B cell (primary cell): ENCODE data around the gene CFAP100. TPM values are rescaled to one million over a fixed set of nuclear protein-coding genes. Genes with fewer than 3 reads are reported as not detected.

Experiments used
- ATAC-seq: fragments of 200-7000 bp; cut with Tn5 transposase; one replicate; pipeline ENCODE4 v1.10.0; 2021; ENCODE audit warnings: low read depth, mild to moderate bottlenecking, moderate number of reproducible peaks, moderate library complexity
- CTCF ChIA-PET: fragments of 350-600 bp; sonication (Branson Sonifier 250); formaldehyde crosslinking; loops from one replicate; lab custom pipeline; 2021; ENCODE audit warnings: antibody characterized with exemption, inconsistent platforms; lab: Charles Lee
- POLR2A ChIA-PET: fragments of 350-600 bp; sonication (Branson Sonifier 250); formaldehyde crosslinking; loops from one replicate; lab custom pipeline; 2021; ENCODE audit warnings: antibody characterized with exemption; lab: Charles Lee
- DNase-seq: peaks from one replicate; pipeline ENCODE4 v3.0.0; 2013
- H2AFZ ChIP-seq: 2 replicates; pipeline ENCODE4 v1.6.1; 2012; ENCODE audit warnings: mild to moderate bottlenecking, low read depth, low read length; ENCODE audit not compliant: insufficient read depth, poor library complexity, severe bottlenecking
- H3K27ac ChIP-seq, 2 donors: 1 replicate in 1 of 2; 2 replicates in 1 of 2; pipeline ENCODE4 v1.5.1; 2012 to 2013; ENCODE audit warnings: low read length in 2 of 2, mild to moderate bottlenecking in 2 of 2, moderate library complexity in 1 of 2
- H3K27me3 ChIP-seq, 4 experiments: fragments of 200-600 bp in 1 of 4; sonication (generic) in 1 of 4; replicated peaks in 1 of 4; 1 replicate in 2 of 4; 2 replicates in 2 of 4; pipeline versions ENCODE4 v1.6.1 to v1.7.0; 2013 to 2016; ENCODE audit warnings: low read length in 3 of 4, mild to moderate bottlenecking in 2 of 4, mixed read lengths in 1 of 4, moderate library complexity in 1 of 4; ENCODE audit not compliant: insufficient read depth in 4 of 4, control insufficient read depth in 3 of 4; ENCODE audit errors: control extremely low read depth in 1 of 4
- H3K36me3 ChIP-seq, 2 experiments: replicated peaks in 1 of 2; 1 replicate in 1 of 2; 2 replicates in 1 of 2; pipeline versions ENCODE4 v1.6.1 to v1.7.1; 2013; ENCODE audit warnings: low read length in 1 of 2; ENCODE audit not compliant: insufficient read depth in 2 of 2, control insufficient read depth in 1 of 2; ENCODE audit errors: control extremely low read depth in 1 of 2, extremely low read depth in 1 of 2
- H3K4me1 ChIP-seq, 2 donors: fragments of 200-600 bp in 1 of 2; sonication (generic) in 1 of 2; 1 replicate in 1 of 2; 2 replicates in 1 of 2; pipeline versions ENCODE4 v1.5.1 to v1.6.1; 2013 to 2017; ENCODE audit warnings: low read length in 2 of 2; ENCODE audit not compliant: control insufficient read depth in 2 of 2, insufficient read depth in 2 of 2
- H3K4me2 ChIP-seq: replicated peaks from 2 replicates; pipeline ENCODE3; 2012; ENCODE audit warnings: mild to moderate bottlenecking, low read depth, low read length; ENCODE audit not compliant: poor library complexity, severe bottlenecking
- H3K4me3 ChIP-seq, 5 experiments: fragments of 200-600 bp in 1 of 5; sonication (generic) in 1 of 5; 1 replicate in 3 of 5; 2 replicates in 2 of 5; pipeline versions ENCODE4 v1.5.1 to v1.7.0; 2011 to 2016; ENCODE audit warnings: low read length in 4 of 5, mild to moderate bottlenecking in 4 of 5, low read depth in 2 of 5, control low read depth in 1 of 5, moderate library complexity in 1 of 5; ENCODE audit not compliant: insufficient read depth in 1 of 5; ENCODE audit errors: control extremely low read depth in 1 of 5, extremely low read depth in 1 of 5
- H3K79me2 ChIP-seq: fragments of 200-600 bp; sonication (generic); one replicate; pipeline ENCODE4 v1.6.0; 2016; ENCODE audit warnings: low read length; ENCODE audit not compliant: control insufficient read depth, insufficient read depth
- H3K9ac ChIP-seq: fragments of 200-600 bp; sonication (generic); 2 replicates; pipeline ENCODE4 v1.6.1; 2017; ENCODE audit warnings: mild to moderate bottlenecking, low read length, moderate library complexity
- H3K9me3 ChIP-seq, 3 donors: one replicate each; pipeline versions ENCODE4 v1.6.1 to v1.7.1; 2013; ENCODE audit warnings: low read length in 2 of 3; ENCODE audit not compliant: control insufficient read depth in 2 of 3, insufficient read depth in 1 of 3; ENCODE audit errors: control extremely low read depth in 1 of 3
- H4K20me1 ChIP-seq: 2 replicates; pipeline ENCODE4 v1.6.0; 2012; ENCODE audit warnings: mild to moderate bottlenecking, low read length; ENCODE audit not compliant: insufficient read depth, control insufficient read depth, poor library complexity, severe bottlenecking
- H3K27ac Mint-ChIP-seq: one replicate; pipeline ENCODE4 v1.8.0; 2021; ENCODE audit warnings: mixed read lengths
- H3K27me3 Mint-ChIP-seq: one replicate; pipeline ENCODE4 v1.8.0; 2021; ENCODE audit warnings: mixed read lengths
- H3K4me1 Mint-ChIP-seq: one replicate; pipeline ENCODE4 v1.8.0; 2021; ENCODE audit warnings: mixed read lengths
- H3K4me3 Mint-ChIP-seq: one replicate; pipeline ENCODE4 v1.8.0; 2021; ENCODE audit warnings: mixed read lengths
- H3K9me3 Mint-ChIP-seq: one replicate; pipeline ENCODE4 v1.8.0; 2022; ENCODE audit warnings: mixed read lengths; ENCODE audit not compliant: insufficient read depth
- CTCF ChIP-seq: fragments of 200-600 bp; IDR thresholded peaks from one replicate; pipeline ENCODE4 v1.8.0; 2022; ENCODE audit warnings: antibody characterized with exemption, mild to moderate bottlenecking
- EZH2 ChIP-seq: IDR thresholded peaks from 2 replicates; pipeline ENCODE4 v1.6.1; 2012; ENCODE audit warnings: borderline replicate concordance, low read depth, mild to moderate bottlenecking, moderate library complexity, low read length; ENCODE audit not compliant: insufficient read depth, poor library complexity, severe bottlenecking
- WGBS: methylation state at CpG from one replicate; pipeline ENCODE4 v1.1.5; 2013; ENCODE audit warnings: missing lambda C conversion rate; ENCODE audit not compliant: insufficient coverage; 5-methylcytosine and 5-hydroxymethylcytosine counted together
- intact Hi-C: fragments of 100-400 bp; cut with micrococcal nuclease; formaldehyde crosslinking; loops from one replicate; pipeline ENCODE4 v1.10.0; 2022
- polyA plus RNA-seq: library from polyadenylated mRNA; depleted of rRNA; stranded (reverse); fragments of >200 nt; gene quantifications from 2 replicates; pipeline ENCODE4 v1.2.3, GENCODE V29; 2012
- total RNA-seq, 2 donors: library from RNA; stranded (reverse); fragments of 120-200 nt in 1 of 2; gene quantifications; 1 replicate in 1 of 2; 2 replicates in 1 of 2; pipeline versions ENCODE4 v1.2.3 to v1.2.4, GENCODE V29; 2013 to 2022

CFAP100 gene
- total and polyA plus RNA-seq, 2 donors (not counting 1 experiment from before 2014, with no cell fraction given): not detected

DNA sequence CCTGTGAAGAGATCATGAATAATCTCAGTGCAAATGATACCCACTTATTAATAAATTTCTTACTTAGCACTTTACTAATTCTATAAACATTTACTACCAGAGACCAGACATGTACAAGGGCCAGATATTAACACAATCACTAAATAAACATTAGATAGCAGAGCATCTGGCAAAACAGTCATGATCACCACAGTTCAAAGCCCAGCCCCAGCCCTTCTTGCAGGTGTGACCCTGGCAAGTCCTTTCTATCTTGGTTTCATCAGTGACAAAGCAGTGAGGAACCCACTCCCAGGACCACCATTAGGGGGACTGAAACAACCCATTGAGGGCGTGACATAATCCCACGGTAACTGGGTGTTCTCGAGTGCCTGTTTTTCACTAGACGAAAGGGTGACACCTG is 69.4 kb downstream of the CFAP100 start:
- peaks cover 6% of the 10 kb centered on the region for H3K4me1 Mint-ChIP-seq

DNA sequence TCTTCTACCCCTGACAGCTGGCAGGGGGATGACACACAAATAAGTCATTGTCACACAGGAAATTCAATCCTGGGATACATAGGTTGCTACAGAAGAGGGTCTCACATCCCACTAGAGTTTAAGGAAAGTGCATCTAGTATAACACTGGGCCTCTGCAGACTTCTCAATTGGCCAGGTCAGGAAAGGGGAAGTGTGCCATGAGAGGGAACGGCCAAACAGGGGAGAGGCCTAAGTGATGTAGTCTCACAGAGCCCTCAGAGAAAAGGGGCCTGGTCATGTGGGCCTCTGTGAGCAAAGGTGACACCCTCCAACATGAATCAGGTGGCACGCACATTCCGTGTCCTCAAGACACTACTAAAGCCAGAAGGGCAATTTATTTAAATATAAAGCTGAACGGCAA is 69.8 kb downstream of the CFAP100 start:
- H3K27ac Mint-ChIP-seq: no peak overlapping the region
- no peaks in the 10 kb centered on the region for H3K9me3 Mint-ChIP-seq
- Histone ChIP-seq H3K79me2 (peaks cover 54% of the 10 kb centered on the region), H3K4me2 (no peak overlapping the region), H3K4me1 (no peaks in the 10 kb centered on the region), H3K27me3 (no peaks in the 10 kb centered on the region), H2AFZ (no peak overlapping the region), H4K20me1 (peaks cover 92% of the 10 kb centered on the region), H3K27ac (no peak overlapping the region), H3K4me3 (no peak overlapping the region), H3K9me3 (no peaks in the 10 kb centered on the region), H3K9ac (no peak overlapping the region), H3K36me3 (peaks cover 29 to 93% of the 10 kb centered on the region in 2 experiments)
- WGBS: 75% methylated on average over 4 of the region's 4 CpGs
- H3K4me1 Mint-ChIP-seq: peaks cover 6% of the 10 kb centered on the region
- TF ChIP-seq CTCF: no peak
- no peak for TF ChIP-seq EZH2
- CTCF ChIA-PET: no interaction called here
- no peak for ATAC-seq
- no peak overlapping the region for H3K4me3 Mint-ChIP-seq
- DNase-seq: no peak
- no peaks in the 10 kb centered on the region for H3K27me3 Mint-ChIP-seq
- intact Hi-C loops: no loop called here
- POLR2A ChIA-PET: no interaction called here

More for the DNA sequence above, 69.4 kb downstream of the CFAP100 start:
- Mint-ChIP-seq H3K4me3 (no peak overlapping the region), H3K27ac (no peak overlapping the region), H3K9me3 (no peaks in the 10 kb centered on the region), H3K27me3 (no peaks in the 10 kb centered on the region)
- H3K4me3 ChIP-seq: no peak overlapping the region
- H3K79me2 ChIP-seq: peaks cover 54% of the 10 kb centered on the region
- H3K9me3 ChIP-seq: no peaks in the 10 kb centered on the region
- intact Hi-C loops: no loop called here
- no peak overlapping the region for H3K27ac ChIP-seq
- no peaks in the 10 kb centered on the region for H3K27me3 ChIP-seq
- no peak for TF ChIP-seq EZH2
- DNase-seq (no peak), ATAC-seq (no peak)
- H4K20me1 ChIP-seq: peaks cover 92% of the 10 kb centered on the region
- H2AFZ ChIP-seq: no peak overlapping the region
- no peaks in the 10 kb centered on the region for H3K4me1 ChIP-seq
- ChIA-PET POLR2A (no interaction called here), CTCF (no interaction called here)
- WGBS: 96% methylated on average over 3 of the region's 4 CpGs
- no peak overlapping the region for H3K9ac ChIP-seq
- H3K4me2 ChIP-seq: no peak overlapping the region
- peaks cover 29 to 93% of the 10 kb centered on the region in 2 experiments for H3K36me3 ChIP-seq
